GOT3 (cell line): Measurements from ENCODE around the gene PCDHA7.
"Not testable (repeated sequence)": the region's sequence is repeated elsewhere in the genome, so short reads cannot be mapped to it uniquely, and the experiment has no call there.

Experiments
- DNase-seq: peaks from one replicate; lab custom pipeline; 2025; ENCODE audit warnings: mixed read lengths; lab: John Stamatoyannopoulos, UW

PCDHA7 gene

GRCh38 chr5:140862441-140863295 lies 28.6 kb downstream of the PCDHA7 start:
- DNase-seq: no peak

- no peak for DNase-seq
These were observed 34.9 kb downstream of the PCDHA7 start, which contains the start of gene PCDHA11 for GRCh38 chr5:140868721-140869554. TSS of gene PCDHA11 (plus strand) at chr5:140868957. CDS start at chr5:140869104, 147 bp downstream.

- DNase-seq: no peak
These were observed 35.5 kb downstream of the PCDHA7 start for GRCh38 chr5:140869555-140869886.

GRCh38 chr5:140870221-140871201 lies 36.4 kb downstream of the PCDHA7 start:
- DNase-seq: no peak

DNA sequence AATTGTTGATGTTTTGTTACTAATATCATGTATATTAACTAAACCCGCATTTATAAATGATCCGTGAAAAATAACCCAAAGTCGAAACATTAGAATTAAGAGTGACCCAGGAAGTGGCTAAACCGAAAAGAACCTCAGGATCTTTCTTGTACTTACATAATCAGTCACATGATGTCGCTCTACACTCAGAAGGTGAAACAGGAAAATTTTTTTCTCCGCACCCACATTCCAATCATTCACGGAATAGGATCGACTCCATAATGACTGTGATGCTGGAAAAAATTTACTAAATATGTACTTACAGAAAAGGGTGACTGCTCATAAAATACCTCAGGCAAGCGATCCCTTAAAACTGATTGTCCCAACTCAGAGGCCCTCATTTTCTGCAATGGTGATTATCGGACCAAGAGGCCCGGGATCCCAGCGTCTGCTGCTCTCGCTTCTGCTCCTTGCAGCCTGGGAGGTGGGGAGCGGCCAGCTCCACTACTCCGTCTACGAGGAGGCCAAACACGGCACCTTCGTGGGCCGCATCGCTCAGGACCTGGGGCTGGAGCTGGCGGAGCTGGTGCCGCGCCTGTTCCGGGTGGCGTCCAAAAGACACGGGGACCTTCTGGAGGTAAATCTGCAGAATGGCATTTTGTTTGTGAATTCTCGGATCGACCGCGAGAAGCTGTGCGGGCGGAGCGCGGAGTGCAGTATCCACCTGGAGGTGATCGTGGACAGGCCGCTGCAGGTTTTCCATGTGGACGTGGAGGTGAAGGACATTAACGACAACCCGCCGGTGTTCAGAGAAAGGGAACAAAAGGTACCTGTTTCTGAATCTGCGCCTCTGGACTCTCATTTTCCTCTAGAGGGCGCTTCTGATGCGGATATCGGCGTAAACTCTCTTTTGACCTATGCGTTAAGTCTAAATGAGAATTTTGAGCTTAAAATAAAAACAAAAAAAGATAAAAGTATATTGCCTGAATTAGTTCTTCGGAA lies 41.3 kb downstream of the PCDHA7 start, which contains the start of gene PCDHA12:
Gene PCDHA12, plus strand, starts transcription at position 224 of the 981 bp plus-strand sequence. Its CDS starts 165 bp downstream, at position 389.
- DNase-seq: no peak

GRCh38 chr5:140876541-140877261 lies 42.6 kb downstream of the PCDHA7 start:
- not testable (repeated sequence) for DNase-seq

- DNase-seq: no peak
These were observed 43.2 kb downstream of the PCDHA7 start for GRCh38 chr5:140877262-140877581.

DNA sequence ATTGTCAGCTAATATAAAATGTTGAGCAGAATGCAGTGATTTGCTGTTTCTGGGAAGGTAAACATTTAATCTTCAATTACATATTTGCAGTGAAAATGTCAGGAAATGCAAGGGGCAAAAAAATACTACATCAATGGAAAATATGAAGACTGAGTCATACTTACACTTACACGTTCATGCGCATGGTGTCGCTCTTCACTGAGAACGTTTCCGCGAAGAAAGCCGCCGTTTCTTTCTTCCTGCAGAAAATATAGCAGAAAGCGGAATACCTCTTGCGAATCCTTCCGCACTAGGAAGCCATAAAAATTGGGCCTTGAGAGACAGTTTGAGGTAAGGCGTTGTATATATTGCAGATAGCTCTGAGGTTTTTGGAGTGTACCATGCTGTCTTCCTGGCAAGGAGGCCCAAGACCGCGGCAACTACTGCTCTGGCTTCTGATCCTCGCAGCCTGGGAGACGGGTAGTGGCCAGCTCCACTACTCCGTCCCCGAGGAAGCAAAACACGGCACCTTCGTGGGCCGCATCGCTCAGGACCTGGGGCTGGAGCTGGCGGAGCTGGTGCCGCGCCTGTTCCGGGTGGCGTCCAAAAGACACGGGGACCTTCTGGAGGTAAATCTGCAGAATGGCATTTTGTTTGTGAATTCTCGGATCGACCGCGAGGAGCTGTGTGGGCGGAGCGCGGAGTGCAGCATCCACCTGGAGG lies 48.0 kb downstream of the PCDHA7 start, which contains the start of gene PCDHA13:
Gene PCDHA13, plus strand, starts transcription at position 236 of the 702 bp plus-strand sequence. Its CDS starts 145 bp downstream, at position 381.
- DNase-seq: no peak

- DNase-seq: no peak
These were observed 48.5 kb downstream of the PCDHA7 start for GRCh38 chr5:140882591-140882899.

DNA sequence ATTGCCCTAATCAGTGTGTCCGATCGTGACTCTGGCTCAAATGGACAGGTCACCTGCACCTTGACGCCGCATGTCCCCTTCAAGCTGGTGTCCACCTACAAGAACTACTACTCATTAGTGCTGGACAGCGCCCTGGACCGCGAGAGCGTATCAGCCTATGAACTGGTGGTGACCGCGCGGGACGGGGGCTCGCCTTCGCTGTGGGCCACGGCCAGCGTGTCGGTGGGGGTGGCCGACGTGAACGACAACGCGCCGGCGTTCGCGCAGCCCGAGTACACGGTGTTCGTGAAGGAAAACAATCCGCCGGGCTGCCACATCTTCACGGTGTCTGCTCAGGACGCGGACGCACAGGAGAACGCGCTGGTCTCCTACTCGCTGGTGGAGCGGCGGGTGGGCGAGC lies 49.3 kb downstream of the PCDHA7 start:
- no peak for DNase-seq

DNA sequence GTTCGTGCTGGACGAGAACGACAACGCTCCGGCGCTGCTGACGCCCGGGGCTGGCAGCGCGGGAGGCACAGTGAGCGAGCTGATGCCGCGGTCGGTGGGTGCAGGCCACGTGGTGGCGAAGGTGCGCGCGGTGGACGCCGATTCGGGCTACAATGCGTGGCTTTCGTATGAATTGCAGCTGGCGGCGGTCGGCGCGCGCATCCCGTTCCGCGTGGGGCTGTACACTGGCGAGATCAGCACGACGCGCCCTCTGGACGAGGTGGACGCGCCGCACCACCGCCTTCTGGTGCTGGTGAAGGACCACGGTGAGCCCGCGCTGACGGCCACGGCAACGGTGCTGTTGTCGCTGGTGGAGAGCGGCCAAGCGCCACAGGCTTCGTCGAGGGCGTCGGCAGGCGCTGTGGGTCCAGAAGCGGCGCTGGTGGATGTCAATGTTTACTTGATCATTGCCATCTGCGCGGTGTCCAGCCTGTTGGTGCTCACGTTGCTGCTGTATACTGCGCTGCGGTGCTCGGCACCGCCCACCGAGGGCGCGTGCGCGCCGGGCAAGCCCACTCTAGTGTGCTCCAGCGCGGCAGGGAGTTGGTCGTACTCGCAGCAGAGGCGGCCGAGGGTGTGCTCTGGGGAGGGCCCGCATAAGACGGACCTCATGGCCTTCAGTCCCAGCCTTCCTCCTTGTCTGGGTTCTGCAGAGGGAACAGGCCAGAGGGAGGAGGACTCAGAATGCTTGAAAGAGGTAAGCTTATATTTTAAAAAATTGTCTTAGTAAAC lies 50.0 kb downstream of the PCDHA7 start:
- no peak for DNase-seq
